CD4-positive, alpha-beta memory T cell (primary cell): ENCODE data around the gene EEF2K. TPM values are rescaled to one million over a fixed set of nuclear protein-coding genes. Genes with fewer than 3 reads are reported as not detected.
A peak's percentile ranks its signal among the peaks of the same experiment; 100 is the strongest.
"Not testable (repeated sequence)": the region's sequence is repeated elsewhere in the genome, so short reads cannot be mapped to it uniquely, and the experiment has no call there.

Source experiments
- CTCF ChIA-PET: fragments of 350-600 bp; sonication (Branson Sonifier 250); formaldehyde crosslinking; loops from one replicate; lab custom pipeline; 2021; ENCODE audit warnings: inconsistent platforms; ENCODE audit not compliant: partially characterized antibody; lab: Charles Lee
- POLR2A ChIA-PET: fragments of 350-600 bp; sonication (Branson Sonifier 250); formaldehyde crosslinking; loops from one replicate; lab custom pipeline; 2021; ENCODE audit not compliant: partially characterized antibody; lab: Charles Lee
- DNase-seq, 5 donors: peaks; one replicate each; pipeline versions ENCODE4 v3.0.0 to v3.0.0-alpha.2; 2020 to 2022; ENCODE audit warnings: mixed read lengths in 1 of 5
- H3K27ac ChIP-seq: one replicate; pipeline ENCODE4 v1.7.0; 2013; ENCODE audit warnings: low read depth, low read length
- H3K27me3 ChIP-seq: 2 replicates; pipeline ENCODE4 v1.7.0; 2013; ENCODE audit warnings: mild to moderate bottlenecking, low read length, moderate library complexity; ENCODE audit not compliant: insufficient read depth
- H3K36me3 ChIP-seq: 2 replicates; pipeline ENCODE4 v1.7.0; 2013; ENCODE audit warnings: mild to moderate bottlenecking, low read length, moderate library complexity; ENCODE audit not compliant: insufficient read depth
- H3K4me1 ChIP-seq: 2 replicates; pipeline ENCODE4 v1.7.0; 2013; ENCODE audit warnings: mild to moderate bottlenecking, low read length, moderate library complexity; ENCODE audit not compliant: insufficient read depth
- H3K4me3 ChIP-seq, 2 donors: one replicate each; pipeline ENCODE4 v1.7.0; 2013; ENCODE audit warnings: low read length in 2 of 2, mild to moderate bottlenecking in 1 of 2
- H3K9me3 ChIP-seq, 2 donors: one replicate each; pipeline ENCODE4 v1.7.0; 2013; ENCODE audit warnings: low read length in 2 of 2, control low read depth in 1 of 2; ENCODE audit not compliant: control insufficient read depth in 1 of 2
- H3K27ac Mint-ChIP-seq, 7 donors: one replicate each; pipeline ENCODE4 v1.8.0; 2020 to 2021; ENCODE audit warnings: mixed read lengths in 7 of 7, mild to moderate bottlenecking in 6 of 7, inconsistent platforms in 3 of 7, moderate library complexity in 3 of 7
- H3K27me3 Mint-ChIP-seq, 2 donors: one replicate each; pipeline ENCODE4 v1.8.0; 2020 to 2021; ENCODE audit warnings: mixed read lengths in 2 of 2
- H3K36me3 Mint-ChIP-seq, 2 donors: one replicate each; pipeline ENCODE4 v1.8.0; 2020 to 2021; ENCODE audit warnings: mixed read lengths in 2 of 2, inconsistent platforms in 1 of 2, mild to moderate bottlenecking in 1 of 2
- H3K4me1 Mint-ChIP-seq, 4 donors: one replicate each; pipeline ENCODE4 v1.8.0; 2020 to 2021; ENCODE audit warnings: mixed read lengths in 4 of 4, mild to moderate bottlenecking in 1 of 4
- H3K4me3 Mint-ChIP-seq, 8 donors: one replicate each; pipeline ENCODE4 v1.8.0; 2020 to 2021; ENCODE audit warnings: mixed read lengths in 8 of 8, mild to moderate bottlenecking in 7 of 8, moderate library complexity in 6 of 8, inconsistent platforms in 3 of 8
- H3K9me3 Mint-ChIP-seq, 8 donors: one replicate each; pipeline ENCODE4 v1.8.0; 2020 to 2021; ENCODE audit warnings: mixed read lengths in 8 of 8, mild to moderate bottlenecking in 5 of 8, inconsistent platforms in 3 of 8, moderate library complexity in 1 of 8
- intact Hi-C: fragments of 100-400 bp; cut with micrococcal nuclease; formaldehyde crosslinking; loops from one replicate; pipeline ENCODE4 v1.15.1; 2023
- polyA plus RNA-seq, 2 donors: library from polyadenylated mRNA; unstranded; fragments of 300-500 nt; fragmentation: Illumina TruSeq; gene quantifications; one replicate each; pipeline ENCODE4 v1.2.3, GENCODE V29; 2021
- total RNA-seq, 2 experiments: library from RNA; stranded (reverse); gene quantifications; one replicate each; pipeline ENCODE4 v1.2.3, GENCODE V29; 2021

Gene EEF2K
- total and polyA plus RNA-seq, 4 experiments from 2014 or later, result 0.77 to 20.7 (median 11.5) TPM

DNA sequence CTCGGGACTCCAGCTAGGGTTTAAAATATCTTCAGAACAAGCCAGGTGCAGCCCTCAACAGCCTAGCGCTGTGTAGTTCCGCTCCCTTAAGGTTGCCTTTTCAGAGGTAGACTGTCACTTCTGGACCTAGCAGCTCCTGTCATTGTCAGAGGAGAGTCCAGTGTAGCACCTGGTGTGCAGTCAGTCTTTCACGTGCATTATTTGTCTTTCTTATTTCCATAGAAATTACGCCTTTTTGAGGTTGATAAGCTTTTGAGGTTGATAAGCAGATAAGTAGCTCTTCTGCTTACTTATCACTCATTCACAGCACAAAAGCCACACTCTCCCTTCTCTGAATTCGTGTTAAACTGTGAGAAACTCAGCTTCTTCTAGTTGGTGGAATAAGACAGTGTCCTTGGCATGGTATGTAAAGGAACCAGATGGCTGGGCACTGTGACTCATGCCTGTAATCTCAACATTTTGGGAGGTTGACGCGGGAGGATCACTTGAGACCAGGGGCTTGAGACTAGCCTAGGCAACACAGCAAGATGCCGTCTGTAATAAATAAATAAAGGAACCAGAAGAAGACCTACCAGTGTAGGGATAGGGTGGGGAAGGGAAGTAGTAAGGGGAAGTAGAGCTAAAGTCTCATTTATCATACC, 10.2 kb downstream of the EEF2K start:
- Histone ChIP-seq H3K4me1 (no peaks in the 10 kb centered on the region), H3K9me3 (no peaks in the 10 kb centered on the region), H3K4me3 (no peak overlapping the region), H3K36me3 (no peaks in the 10 kb centered on the region), H3K27ac (no peak overlapping the region), H3K27me3 (no peaks in the 10 kb centered on the region)
- H3K27me3 Mint-ChIP-seq, result no peaks in the 10 kb centered on the region
- H3K27ac Mint-ChIP-seq, result peak overlapping the region in 1 of 7 donors; percentile 18
- H3K4me3 Mint-ChIP-seq, result no peak overlapping the region
- no peaks in the 10 kb centered on the region for H3K9me3 Mint-ChIP-seq
- POLR2A ChIA-PET, result interaction anchor here (0.9 to 2.1 kb wide), 3 partner anchors 8 to 23 kb away, joined by 3 to 6 read pairs (median 4); partner anchors contain the start of gene EEF2K
- DNase-seq, result no peak
- H3K4me1 Mint-ChIP-seq, result peaks cover 1 to 13% (median 11%) of the 10 kb centered on the region in 4 donors
- H3K36me3 Mint-ChIP-seq, result peaks cover 10 to 12% of the 10 kb centered on the region in 2 donors
- CTCF ChIA-PET, result interaction anchor here (1.2 kb wide), 1 partner anchor 12 kb away, joined by 3 read pairs; no protein-coding TSS in a partner anchor
- intact Hi-C loops, result no loop called here

DNA sequence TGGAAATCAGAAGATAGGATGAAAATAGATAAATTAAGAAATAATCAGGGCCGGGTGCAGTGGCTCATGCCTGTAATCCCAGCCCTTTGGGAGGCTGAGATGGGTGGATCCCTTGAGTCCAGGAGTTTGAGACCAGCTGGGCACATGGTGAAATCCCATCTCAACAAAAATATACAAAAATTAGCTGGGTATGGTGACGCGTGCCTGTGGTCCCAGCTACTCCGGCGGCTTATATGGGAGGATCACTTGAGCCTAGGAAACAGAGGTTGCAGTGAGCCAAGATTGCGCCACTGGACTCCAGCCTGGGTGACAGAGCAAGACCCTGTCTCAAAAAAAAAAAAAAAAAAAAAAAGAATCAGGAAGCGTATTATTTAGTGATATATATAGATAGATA, 10.8 kb downstream of the EEF2K start:
- H3K27me3 ChIP-seq, intact Hi-C loops, H3K36me3 ChIP-seq, H3K27me3 Mint-ChIP-seq, H3K9me3 ChIP-seq, DNase-seq, H3K9me3 Mint-ChIP-seq, CTCF ChIA-PET, H3K4me3 Mint-ChIP-seq, H3K27ac Mint-ChIP-seq, H3K27ac ChIP-seq, H3K4me1 ChIP-seq, H3K4me3 ChIP-seq: not testable (repeated sequence)
- POLR2A ChIA-PET, result interaction anchor here (0.9 to 2.1 kb wide), 2 partner anchors 9 to 11 kb away, joined by 3 to 6 read pairs; partner anchors contain the start of gene EEF2K
- peaks cover 1 to 12% (median 7%) of the 10 kb centered on the region in 4 donors for H3K4me1 Mint-ChIP-seq
- peaks cover 8 to 12% of the 10 kb centered on the region in 2 donors for H3K36me3 Mint-ChIP-seq

DNA sequence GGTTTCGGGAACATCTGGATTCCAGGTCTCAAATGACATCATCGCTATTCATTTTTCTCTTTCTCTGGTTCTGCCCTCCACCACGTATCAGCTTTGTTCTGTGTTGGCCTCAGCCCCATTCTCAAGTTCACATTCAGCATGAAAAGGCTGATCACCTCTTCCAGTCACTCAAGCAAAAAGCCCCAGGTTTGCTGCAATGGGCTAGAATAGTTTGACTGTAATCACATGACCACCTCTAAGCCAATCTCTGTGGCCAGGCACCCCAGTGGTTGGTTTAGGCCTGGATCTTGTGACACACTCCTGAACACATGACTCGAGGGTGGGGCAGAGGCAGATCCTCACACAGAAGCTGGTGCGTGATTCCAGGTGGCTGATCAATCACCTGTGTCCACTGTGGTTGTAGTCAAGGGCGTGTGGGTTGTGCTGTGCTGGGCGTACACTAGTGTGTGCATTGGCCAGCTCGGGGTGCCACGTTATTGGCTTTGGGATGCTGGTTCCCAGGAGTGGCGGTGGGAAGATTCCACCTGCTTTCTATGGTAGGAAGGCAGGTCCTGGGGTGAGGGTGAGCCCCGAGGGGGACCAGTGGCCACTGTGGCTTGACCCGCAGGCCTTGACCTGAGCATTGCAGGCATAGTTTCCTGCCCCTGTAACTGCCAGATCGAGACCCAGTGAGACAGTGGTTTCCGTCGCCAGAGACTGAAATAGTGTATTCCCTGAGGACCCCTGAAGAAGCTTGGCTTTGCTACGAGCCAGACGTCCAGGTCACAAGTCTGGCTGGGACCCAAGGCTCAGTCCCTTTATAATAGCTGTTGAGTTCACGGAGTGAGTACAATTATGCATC, 12.0 kb downstream of the EEF2K start:
- no peak overlapping the region for H3K4me3 ChIP-seq
- no peaks in the 10 kb centered on the region for H3K27me3 Mint-ChIP-seq
- CTCF ChIA-PET, result interaction anchor here (1.0 to 1.2 kb wide), 2 partner anchors 12 to 14 kb away, joined by 3 read pairs; partner anchors contain the start of gene EEF2K
- H3K4me1 Mint-ChIP-seq, result peaks cover 3 to 12% (median 8%) of the 10 kb centered on the region in 4 donors
- no peak overlapping the region for H3K27ac Mint-ChIP-seq
- H3K4me1 ChIP-seq, result no peaks in the 10 kb centered on the region
- POLR2A ChIA-PET, result no interaction called here
- H3K36me3 ChIP-seq, result no peaks in the 10 kb centered on the region
- no peak overlapping the region for H3K4me3 Mint-ChIP-seq
- no peaks in the 10 kb centered on the region for H3K9me3 Mint-ChIP-seq
- no peaks in the 10 kb centered on the region for H3K27me3 ChIP-seq
- H3K9me3 ChIP-seq, result no peaks in the 10 kb centered on the region
- intact Hi-C loops, result no loop called here
- H3K36me3 Mint-ChIP-seq, result peaks cover 5 to 8% of the 10 kb centered on the region in 2 donors
- peak in 1 of 5 donors; percentile 53 for DNase-seq
- no peak overlapping the region for H3K27ac ChIP-seq

DNA sequence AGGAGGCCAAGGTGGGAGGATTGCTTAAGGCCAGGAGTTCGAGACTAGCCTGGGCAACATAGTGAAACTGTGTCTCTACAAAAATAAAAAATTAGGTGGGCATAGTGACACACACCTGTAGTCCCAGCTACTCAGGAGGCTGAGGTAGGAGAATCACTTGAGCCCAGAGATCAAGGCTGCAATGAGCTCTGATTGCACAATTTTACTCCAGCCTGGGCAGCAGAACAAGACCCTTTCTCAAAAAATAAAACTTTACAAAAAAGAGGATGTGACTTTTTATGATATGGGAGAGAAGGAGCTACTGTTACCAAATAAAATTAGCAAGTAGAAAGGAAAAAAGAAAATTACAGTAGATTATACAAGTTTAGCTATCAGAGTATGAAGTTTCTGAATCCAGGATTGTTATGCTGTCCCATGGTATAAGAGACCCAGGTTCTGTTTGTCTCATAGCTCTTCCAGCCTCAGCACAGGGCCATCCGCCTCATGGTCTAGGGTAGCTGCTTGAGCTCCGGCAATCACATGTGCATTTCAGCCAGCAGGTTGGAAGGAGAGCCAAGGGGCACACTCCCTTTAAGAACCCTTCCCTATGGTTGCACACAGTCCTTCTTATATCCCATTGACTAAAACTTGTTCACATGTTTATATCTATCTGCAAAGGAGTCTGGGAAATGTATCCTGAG, 13.5 kb downstream of the EEF2K start:
- ChIA-PET POLR2A (interaction anchor here (0.8 kb wide), 1 partner anchor 46 kb away, joined by 3 read pairs; no protein-coding TSS in a partner anchor), CTCF (interaction anchor here (0.9 to 1.4 kb wide), 3 partner anchors 13 to 77 kb away, joined by 3 to 4 read pairs (median 3); partner anchors contain the start of genes EEF2K and POLR3E)
- no peak for DNase-seq
- H3K36me3 Mint-ChIP-seq, result peaks cover 2 to 4% of the 10 kb centered on the region in 2 donors
- Histone ChIP-seq H3K4me1 (no peaks in the 10 kb centered on the region), H3K4me3 (no peak overlapping the region), H3K9me3 (no peaks in the 10 kb centered on the region), H3K27me3 (no peaks in the 10 kb centered on the region), H3K36me3 (no peaks in the 10 kb centered on the region), H3K27ac (no peak overlapping the region)
- peak overlapping the region in 1 of 7 donors; percentile 48 for H3K27ac Mint-ChIP-seq
- intact Hi-C loops, result no loop called here
- no peaks in the 10 kb centered on the region for H3K27me3 Mint-ChIP-seq
- no peaks in the 10 kb centered on the region for H3K9me3 Mint-ChIP-seq
- no peak overlapping the region for H3K4me3 Mint-ChIP-seq
- H3K4me1 Mint-ChIP-seq, result peaks cover 2 to 10% (median 3%) of the 10 kb centered on the region in 4 donors

DNA sequence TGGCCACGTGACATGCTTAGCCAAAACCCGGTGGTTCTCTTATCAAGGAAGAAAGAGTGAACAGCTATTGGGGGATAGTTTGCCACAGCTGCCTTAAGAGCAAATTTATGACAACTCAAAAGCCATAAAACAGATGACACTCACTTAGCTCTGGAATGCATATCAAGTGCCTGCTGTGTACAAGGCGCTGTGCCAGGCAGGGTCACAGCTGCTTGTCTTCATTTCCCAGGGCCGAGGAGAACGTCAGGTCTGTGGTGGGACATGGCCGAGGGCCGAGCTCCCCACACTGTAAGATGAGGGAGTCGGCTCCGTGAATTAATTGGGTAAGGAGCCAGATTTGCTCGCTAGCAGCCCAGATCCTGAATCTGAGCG, 14.0 kb downstream of the EEF2K start:
- Mint-ChIP-seq H3K9me3 (no peaks in the 10 kb centered on the region), H3K4me3 (no peak overlapping the region), H3K36me3 (peaks cover 3 to 4% of the 10 kb centered on the region in 2 donors), H3K27ac (peak overlapping the region in 1 of 7 donors; percentile 48), H3K4me1 (peaks cover 4 to 12% (median 5%) of the 10 kb centered on the region in 4 donors), H3K27me3 (no peaks in the 10 kb centered on the region)
- no peak for DNase-seq
- CTCF ChIA-PET, result interaction anchor here (0.9 to 1.4 kb wide), 3 partner anchors 12 to 77 kb away, joined by 3 to 4 read pairs (median 3); partner anchors contain the start of genes EEF2K and POLR3E
- Histone ChIP-seq H3K9me3 (no peaks in the 10 kb centered on the region), H3K4me3 (no peak overlapping the region), H3K27ac (no peak overlapping the region), H3K27me3 (no peaks in the 10 kb centered on the region), H3K36me3 (no peaks in the 10 kb centered on the region), H3K4me1 (no peaks in the 10 kb centered on the region)
- intact Hi-C loops, result no loop called here
- POLR2A ChIA-PET, result interaction anchor here (0.8 kb wide), 1 partner anchor 46 kb away, joined by 3 read pairs; no protein-coding TSS in a partner anchor

DNA sequence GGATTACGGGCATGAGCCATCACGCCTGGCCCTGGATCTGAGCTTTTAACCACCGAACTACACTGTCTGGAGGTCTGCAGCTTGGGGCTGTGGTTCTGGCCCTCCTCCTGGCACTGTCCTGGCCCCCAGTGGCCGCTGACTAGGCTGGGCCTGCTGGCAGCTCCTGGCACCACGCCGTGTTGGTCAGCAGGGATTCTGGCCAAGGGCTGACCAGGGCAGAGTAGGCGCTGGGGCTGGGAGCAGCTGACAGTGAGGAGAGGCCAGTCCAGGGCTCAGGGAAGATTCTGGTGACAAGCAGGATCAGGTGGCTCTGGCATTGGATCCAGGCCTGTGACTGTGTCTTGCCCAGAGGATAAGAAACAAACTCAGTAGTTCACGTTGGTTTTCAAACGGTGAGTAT, 14.6 kb downstream of the EEF2K start:
- DNase-seq, result no peak
- peak overlapping the region in 1 of 7 donors; percentile 23 for H3K27ac Mint-ChIP-seq
- intact Hi-C loops, result no loop called here
- Histone ChIP-seq H3K9me3 (no peaks in the 10 kb centered on the region), H3K27me3 (no peaks in the 10 kb centered on the region), H3K36me3 (peaks cover 2% of the 10 kb centered on the region), H3K27ac (no peak overlapping the region), H3K4me1 (no peaks in the 10 kb centered on the region), H3K4me3 (no peak overlapping the region)
- ChIA-PET POLR2A (no interaction called here), CTCF (no interaction called here)
- no peaks in the 10 kb centered on the region for H3K9me3 Mint-ChIP-seq
- H3K27me3 Mint-ChIP-seq, result no peaks in the 10 kb centered on the region
- H3K36me3 Mint-ChIP-seq, result peaks cover 3 to 4% of the 10 kb centered on the region in 2 donors
- no peak overlapping the region for H3K4me3 Mint-ChIP-seq
- H3K4me1 Mint-ChIP-seq, result peaks cover 4 to 10% (median 5%) of the 10 kb centered on the region in 4 donors
